Measurements from ENCODE around the gene ROR2. TPM values are rescaled to one million over a fixed set of nuclear protein-coding genes. Genes with fewer than 3 reads are reported as not detected.

Gene ROR2
- total RNA-seq, 6 experiments from 2014 or later, result 0.09 TPM; not detected in 5

DNA sequence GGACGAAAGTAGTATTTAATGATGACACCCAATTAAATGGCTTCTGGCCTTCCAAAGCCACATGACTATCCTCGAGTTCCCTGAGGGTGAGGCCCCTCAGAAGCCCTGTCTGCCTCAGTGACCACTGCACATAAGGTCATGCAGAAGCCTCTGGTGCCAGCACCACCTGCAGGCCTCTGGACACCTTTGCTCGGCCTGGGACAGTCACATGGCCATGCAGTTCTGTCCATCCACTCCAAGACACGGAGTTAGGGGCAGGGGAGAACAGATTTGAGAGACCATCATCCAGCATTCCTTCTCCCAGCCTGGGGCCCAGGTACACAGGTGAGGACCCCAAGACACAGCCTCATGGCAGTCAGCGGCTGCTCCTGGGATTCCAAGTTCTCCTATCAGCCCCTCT is 145.0 kb downstream of the ROR2 start:
- peaks cover 4% of the 10 kb centered on the region for H3K27me3 Mint-ChIP-seq (ENCODE audit: insufficient read depth)
- TF ChIP-seq, protein P1, sequence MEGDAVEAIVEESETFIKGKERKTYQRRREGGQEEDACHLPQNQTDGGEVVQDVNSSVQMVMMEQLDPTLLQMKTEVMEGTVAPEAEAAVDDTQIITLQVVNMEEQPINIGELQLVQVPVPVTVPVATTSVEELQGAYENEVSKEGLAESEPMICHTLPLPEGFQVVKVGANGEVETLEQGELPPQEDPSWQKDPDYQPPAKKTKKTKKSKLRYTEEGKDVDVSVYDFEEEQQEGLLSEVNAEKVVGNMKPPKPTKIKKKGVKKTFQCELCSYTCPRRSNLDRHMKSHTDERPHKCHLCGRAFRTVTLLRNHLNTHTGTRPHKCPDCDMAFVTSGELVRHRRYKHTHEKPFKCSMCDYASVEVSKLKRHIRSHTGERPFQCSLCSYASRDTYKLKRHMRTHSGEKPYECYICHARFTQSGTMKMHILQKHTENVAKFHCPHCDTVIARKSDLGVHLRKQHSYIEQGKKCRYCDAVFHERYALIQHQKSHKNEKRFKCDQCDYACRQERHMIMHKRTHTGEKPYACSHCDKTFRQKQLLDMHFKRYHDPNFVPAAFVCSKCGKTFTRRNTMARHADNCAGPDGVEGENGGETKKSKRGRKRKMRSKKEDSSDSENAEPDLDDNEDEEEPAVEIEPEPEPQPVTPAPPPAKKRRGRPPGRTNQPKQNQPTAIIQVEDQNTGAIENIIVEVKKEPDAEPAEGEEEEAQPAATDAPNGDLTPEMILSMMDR (IDR thresholded peaks at IDR 0.05), result no peak
- H3K36me3 Mint-ChIP-seq (ENCODE audit: low read depth), result no peaks in the 10 kb centered on the region
- no peaks in the 10 kb centered on the region for H3K9me3 Mint-ChIP-seq
- no peak for DNase-seq
- H3K4me3 Mint-ChIP-seq, result no peak overlapping the region
- peaks cover 27% of the 10 kb centered on the region for H3K4me1 Mint-ChIP-seq (ENCODE audit: low read depth)
- no peak overlapping the region for H3K27ac Mint-ChIP-seq

DNA sequence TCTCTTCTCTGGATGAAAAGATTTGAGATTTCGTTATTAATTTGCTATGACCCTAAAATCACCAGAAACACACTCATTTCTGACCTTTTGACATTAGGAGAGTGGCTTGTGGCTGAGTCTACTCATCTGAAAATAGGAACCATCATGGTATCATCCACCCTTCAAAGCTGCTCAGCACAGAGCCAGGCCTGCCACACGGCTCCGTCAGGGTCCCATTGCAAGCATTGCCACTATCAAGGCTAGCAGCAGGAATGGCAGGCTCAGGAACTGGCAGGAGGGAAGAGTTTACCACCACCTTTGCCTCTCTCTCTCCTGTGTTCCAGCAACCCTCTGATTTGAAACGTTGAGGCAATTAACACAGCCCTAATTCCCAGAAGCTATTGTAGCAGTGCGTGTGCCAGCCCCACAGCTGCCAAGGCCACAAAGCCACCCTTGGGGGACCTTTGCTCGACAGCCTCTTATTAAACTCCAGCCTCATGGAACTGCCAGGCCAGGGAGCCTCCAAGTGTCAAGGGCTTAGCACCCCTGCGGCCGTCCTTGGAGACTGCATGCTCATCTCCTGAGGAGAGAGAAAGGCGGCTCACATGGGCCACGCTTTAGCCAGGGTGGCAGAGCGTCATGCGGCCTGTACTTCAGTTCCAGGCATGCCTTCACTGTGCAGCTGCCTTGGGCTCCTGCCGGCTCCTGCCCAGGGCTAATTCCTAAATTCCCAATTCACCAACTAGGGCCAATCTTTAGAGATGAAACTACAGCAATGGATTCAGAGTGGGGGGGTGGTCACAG is 145.9 kb downstream of the ROR2 start:
- Mint-ChIP-seq H3K4me3 (no peak overlapping the region), H3K36me3 (ENCODE audit: low read depth) (no peaks in the 10 kb centered on the region), H3K27ac (no peak overlapping the region; the same call in 1 of the 2 replicates), H3K27me3 (ENCODE audit: insufficient read depth) (peaks cover 4% of the 10 kb centered on the region), H3K4me1 (ENCODE audit: low read depth) (peaks cover 20% of the 10 kb centered on the region), H3K9me3 (no peaks in the 10 kb centered on the region)
- TF ChIP-seq, protein P1 (IDR thresholded peaks at IDR 0.05), result no peak
- DNase-seq, result no peak

DNA sequence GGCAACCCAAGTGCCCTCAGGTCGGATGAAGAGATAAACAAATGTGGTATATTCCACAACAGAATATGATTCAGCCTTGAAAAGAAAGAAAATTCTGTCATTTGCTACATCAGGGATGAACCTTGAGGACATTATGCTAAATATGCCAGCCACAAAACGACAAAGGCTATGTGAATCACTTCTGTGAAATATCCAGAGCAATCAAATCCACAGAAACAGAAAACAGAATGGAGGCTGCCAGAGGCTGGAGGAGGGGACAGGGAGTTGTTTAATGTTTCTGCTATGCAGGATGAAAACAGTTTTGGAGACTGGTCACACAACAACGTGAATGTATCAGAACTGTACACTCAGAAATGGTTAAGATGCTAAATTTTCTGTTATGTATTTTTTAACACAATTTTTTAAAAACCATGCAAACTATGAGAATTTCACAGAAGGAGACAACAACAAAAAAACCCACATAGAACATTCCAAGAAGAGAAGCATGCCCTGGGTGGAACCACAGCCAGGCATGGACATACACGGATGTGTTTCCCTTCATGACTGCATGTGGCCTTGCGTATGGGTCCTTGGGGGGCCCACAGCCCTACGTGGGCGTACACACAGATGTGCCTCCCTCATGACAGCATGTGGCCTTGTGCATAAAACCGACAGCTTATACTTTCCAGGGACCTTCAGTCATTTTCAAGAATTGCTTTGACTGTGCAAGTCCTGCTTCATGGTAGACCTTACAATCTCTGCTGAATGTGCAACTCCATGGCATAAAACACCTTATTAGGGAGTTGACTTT is 146.7 kb downstream of the ROR2 start:
- Mint-ChIP-seq H3K9me3 (no peaks in the 10 kb centered on the region), H3K4me3 (no peak overlapping the region), H3K27me3 (ENCODE audit: insufficient read depth) (peaks cover 4% of the 10 kb centered on the region), H3K27ac (peak overlapping the region; percentile 47; the same call in 1 of the 2 replicates), H3K4me1 (ENCODE audit: low read depth) (peaks cover 16% of the 10 kb centered on the region), H3K36me3 (ENCODE audit: low read depth) (no peaks in the 10 kb centered on the region)
- TF ChIP-seq, protein P1 (IDR thresholded peaks at IDR 0.05), result no peak
- DNase-seq, result peak; percentile 76

DNA sequence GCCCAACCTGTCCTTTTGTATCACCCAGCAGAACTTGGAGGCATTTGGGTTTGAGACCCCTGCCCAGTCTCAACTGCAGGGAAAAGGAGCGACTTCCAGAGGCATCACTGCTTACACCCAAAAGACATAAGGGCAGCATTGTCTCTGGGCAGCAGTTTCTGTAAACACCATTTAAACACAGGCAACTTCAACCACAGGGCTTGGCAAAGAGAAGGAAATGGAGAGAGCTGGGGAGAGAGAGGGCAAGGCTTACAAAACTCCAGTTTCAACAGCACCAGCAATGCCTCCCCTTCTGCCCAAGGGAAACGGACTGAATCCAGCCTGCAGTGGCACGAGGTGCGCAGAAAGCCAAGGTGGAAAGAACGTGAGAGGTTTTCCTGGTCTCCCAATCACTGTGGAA is 147.6 kb downstream of the ROR2 start:
- peaks cover 4% of the 10 kb centered on the region for H3K27me3 Mint-ChIP-seq (ENCODE audit: insufficient read depth)
- TF ChIP-seq, protein P1 (IDR thresholded peaks at IDR 0.05), result no peak
- DNase-seq, result no peak
- no peaks in the 10 kb centered on the region for H3K36me3 Mint-ChIP-seq (ENCODE audit: low read depth)
- no peak overlapping the region for H3K27ac Mint-ChIP-seq
- peaks cover 16% of the 10 kb centered on the region for H3K4me1 Mint-ChIP-seq (ENCODE audit: low read depth)
- no peak overlapping the region for H3K4me3 Mint-ChIP-seq
- H3K9me3 Mint-ChIP-seq, result no peaks in the 10 kb centered on the region

DNA sequence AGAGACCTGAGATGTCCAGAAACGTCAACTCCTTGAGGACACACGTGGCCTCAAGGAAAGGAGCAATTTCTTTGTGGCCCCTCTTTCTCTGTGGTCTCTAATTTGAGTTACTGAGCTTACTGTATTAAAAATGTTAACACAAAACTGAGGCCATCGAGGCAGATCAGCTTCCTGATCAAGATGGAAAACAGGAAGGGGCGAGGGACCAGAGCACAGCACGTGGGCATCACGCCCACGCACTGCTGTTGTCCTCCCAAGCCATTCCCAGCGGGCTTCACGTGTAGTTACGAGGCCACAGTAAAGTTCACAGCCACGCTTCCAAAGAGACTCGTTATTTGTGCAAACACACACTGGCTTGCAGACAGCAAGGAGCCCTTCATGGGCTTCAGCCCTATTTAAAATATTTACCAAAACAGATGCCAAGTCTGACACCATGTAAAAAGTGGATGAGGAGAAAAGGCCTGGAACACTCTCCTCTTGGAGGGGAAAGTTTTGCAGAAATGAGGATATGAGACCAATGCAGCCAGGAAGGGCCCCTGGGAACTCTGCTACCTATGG is 149.5 kb downstream of the ROR2 start:
- H3K27ac Mint-ChIP-seq, result no peak overlapping the region
- H3K36me3 Mint-ChIP-seq (ENCODE audit: low read depth), result no peaks in the 10 kb centered on the region
- no peaks in the 10 kb centered on the region for H3K9me3 Mint-ChIP-seq
- H3K27me3 Mint-ChIP-seq (ENCODE audit: insufficient read depth), result no peaks in the 10 kb centered on the region; the same call in 1 of the 2 replicates
- H3K4me3 Mint-ChIP-seq, result no peak overlapping the region
- peaks cover 16% of the 10 kb centered on the region for H3K4me1 Mint-ChIP-seq (ENCODE audit: low read depth)
- no peak for DNase-seq
- TF ChIP-seq, protein P1 (IDR thresholded peaks at IDR 0.05), result no peak

All from HFFc6 (cell line).